GM19035 (cell line): ENCODE results near the gene RNF227.
"Not testable (repeated sequence)": the region's sequence is repeated elsewhere in the genome, so short reads cannot be mapped to it uniquely, and the experiment has no call there.

Source experiments
- ATAC-seq: cut with Tn5 transposase; IDR thresholded peaks from one replicate; pipeline ENCODE4 v1.9.1; 2021; ENCODE audit not compliant: unreplicated experiment

The RNF227 gene

GRCh38 chr17:7864995-7865650, 51.0 kb downstream of the RNF227 start:
- no peak for ATAC-seq

DNA sequence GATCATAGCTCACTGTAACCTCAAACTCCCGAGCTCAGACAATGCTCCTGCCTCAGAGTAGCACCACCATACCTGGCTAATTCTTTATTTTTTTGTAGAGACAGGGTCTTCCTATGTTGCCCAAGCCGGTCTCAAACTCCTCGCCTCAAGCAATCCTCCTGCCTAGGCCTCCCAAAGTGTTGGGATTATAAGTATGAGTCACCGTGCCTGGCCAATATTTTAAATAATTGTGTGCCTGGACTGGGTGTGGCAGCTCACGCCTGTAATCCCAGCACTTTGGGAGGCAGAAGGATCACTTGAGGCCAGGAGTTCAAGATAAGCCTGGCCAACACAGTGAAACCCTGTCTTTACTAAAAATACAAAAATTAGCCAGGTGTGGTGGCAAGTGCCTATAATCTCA, 51.7 kb downstream of the RNF227 start:
- not testable (repeated sequence) for ATAC-seq
